GM12892 (cell line): Measurements from ENCODE around the gene SMARCD1.

ENCODE experiments used
- POLR2A ChIP-seq: IDR thresholded peaks from 2 replicates; pipeline ENCODE4 v1.6.1; 2011; ENCODE audit warnings: low read depth, low read length, control low read depth
- POLR2AphosphoS5 ChIP-seq: IDR thresholded peaks from 2 replicates; pipeline ENCODE4 v1.6.1; 2011; ENCODE audit warnings: low read depth, low read length, control low read depth

DNA sequence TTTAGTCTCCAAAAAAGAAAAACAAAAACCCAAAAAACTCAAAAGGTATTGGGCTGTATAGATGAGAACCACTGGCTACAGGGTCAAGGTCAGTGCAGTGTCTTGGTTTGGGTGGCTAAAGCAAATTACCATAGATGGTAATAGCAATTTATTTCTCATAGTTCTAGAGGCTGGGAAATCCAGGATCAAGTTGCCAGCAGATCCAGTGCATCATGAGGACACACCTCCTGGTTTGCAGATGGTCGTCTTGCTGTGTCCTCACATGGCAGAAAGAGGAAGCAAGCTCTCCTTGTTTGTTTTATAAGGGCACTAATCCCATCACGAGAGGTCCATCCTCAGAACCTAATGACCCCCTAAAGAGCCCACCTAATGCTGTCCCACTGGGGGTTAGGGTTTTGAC is 38.1 kb downstream of the SMARCD1 start:
- TF ChIP-seq POLR2A (no peak), POLR2AphosphoS5 (no peak)
